NCI-H1105 (cell line): ENCODE data around the gene ENKD1.

Experiments
- DNase-seq: peaks from one replicate; lab custom pipeline; 2025; lab: John Stamatoyannopoulos, UW

ENKD1 gene

DNA sequence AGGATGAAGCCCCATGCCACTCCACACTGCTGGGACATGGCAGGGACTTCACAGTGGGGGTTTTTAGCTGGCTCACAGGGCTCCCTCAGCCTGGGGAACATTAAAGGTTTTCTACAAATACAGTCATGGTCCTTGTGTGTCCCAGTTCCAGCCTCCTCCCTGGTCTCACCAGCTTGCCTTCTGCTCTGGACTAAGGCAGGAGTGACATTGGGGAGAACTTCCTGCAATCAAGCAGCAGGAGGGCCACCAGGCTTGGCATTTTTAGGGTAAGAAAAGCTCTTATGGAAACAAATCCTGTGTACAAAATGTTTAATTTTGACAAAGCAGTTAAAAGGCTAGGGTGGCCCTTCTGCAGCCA is 3.9 kb downstream of the ENKD1 start:
- no peak for DNase-seq

DNA sequence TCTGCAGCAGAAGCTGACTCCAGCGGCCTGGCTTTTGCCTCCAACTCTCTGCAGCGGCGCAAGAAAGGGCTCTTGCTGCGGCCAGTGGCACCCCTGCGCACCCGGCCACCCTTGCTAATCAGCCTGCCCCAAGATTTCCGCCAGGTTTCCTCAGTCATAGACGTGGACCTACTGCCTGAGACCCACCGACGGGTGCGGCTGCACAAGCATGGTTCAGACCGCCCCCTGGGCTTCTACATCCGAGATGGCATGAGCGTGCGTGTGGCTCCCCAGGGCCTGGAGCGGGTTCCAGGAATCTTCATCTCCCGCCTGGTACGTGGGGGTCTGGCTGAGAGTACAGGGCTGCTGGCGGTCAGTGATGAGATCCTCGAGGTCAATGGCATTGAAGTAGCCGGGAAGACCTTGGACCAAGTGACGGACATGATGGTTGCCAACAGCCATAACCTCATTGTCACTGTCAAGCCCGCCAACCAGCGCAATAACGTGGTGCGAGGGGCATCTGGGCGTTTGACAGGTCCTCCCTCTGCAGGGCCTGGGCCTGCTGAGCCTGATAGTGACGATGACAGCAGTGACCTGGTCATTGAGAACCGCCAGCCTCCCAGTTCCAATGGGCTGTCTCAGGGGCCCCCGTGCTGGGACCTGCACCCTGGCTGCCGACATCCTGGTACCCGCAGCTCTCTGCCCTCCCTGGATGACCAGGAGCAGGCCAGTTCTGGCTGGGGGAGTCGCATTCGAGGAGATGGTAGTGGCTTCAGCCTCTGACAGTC is 4.5 kb downstream of the ENKD1 start:
- DNase-seq, result no peak

DNA sequence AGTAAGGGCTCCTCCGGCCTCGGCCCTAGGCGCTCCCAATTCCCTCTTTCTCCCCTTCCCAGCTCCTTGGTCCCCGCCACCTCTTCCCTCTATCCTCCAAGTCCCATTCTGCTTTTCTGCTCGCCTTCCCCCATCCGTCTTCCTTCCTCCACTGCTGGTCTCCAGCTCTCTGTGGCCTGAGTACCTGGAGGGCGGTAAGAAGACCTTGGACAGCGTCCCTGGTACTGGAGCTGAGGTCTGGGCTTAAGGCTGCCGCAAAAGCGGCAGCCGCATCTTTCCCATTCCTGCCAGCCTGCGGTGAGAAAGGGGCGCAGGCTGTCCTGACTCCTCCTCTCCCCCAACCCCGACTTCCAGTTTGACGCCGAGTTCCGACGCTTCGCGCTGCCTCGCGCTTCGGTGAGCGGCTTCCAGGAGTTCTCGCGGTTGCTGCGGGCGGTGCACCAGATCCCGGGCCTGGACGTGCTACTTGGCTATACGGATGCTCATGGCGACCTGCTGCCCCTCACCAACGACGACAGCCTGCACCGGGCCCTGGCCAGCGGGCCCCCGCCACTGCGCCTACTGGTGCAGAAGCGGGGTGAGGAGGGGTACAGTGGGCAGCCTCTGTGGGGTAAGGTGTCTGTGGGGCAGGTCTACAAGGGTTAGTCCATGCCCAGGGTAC is 5.3 kb downstream of the ENKD1 start:
- DNase-seq, result no peak

DNA sequence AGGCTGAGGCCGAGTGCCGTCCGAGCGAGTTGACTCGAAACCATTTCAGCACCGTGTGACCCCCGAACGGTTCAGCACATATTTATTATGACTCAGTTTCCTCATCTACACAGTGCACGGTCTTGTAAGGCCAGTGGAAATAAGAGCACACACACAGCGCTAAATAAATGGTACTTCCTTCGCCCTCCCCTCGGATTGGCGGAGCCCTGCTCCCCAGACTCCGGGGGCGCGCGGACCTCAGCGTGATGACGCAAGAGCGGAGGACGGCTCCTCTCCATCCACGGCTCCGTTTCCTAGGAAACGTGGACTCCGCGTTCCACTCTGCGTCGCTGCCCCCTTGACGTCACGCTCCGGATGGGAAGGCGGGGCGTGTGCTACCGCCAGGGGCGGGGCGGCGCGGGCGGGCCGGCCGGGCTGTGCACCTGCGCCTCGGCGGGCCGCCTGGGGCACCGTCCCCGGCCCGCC is 6.0 kb downstream of the ENKD1 start, which contains the start of gene PARD6A:
Gene PARD6A, plus strand, starts transcription at position 397 of the 465 bp plus-strand sequence. CDS start 79 bp downstream, outside the sequence.
- DNase-seq, result peak; percentile 90

DNA sequence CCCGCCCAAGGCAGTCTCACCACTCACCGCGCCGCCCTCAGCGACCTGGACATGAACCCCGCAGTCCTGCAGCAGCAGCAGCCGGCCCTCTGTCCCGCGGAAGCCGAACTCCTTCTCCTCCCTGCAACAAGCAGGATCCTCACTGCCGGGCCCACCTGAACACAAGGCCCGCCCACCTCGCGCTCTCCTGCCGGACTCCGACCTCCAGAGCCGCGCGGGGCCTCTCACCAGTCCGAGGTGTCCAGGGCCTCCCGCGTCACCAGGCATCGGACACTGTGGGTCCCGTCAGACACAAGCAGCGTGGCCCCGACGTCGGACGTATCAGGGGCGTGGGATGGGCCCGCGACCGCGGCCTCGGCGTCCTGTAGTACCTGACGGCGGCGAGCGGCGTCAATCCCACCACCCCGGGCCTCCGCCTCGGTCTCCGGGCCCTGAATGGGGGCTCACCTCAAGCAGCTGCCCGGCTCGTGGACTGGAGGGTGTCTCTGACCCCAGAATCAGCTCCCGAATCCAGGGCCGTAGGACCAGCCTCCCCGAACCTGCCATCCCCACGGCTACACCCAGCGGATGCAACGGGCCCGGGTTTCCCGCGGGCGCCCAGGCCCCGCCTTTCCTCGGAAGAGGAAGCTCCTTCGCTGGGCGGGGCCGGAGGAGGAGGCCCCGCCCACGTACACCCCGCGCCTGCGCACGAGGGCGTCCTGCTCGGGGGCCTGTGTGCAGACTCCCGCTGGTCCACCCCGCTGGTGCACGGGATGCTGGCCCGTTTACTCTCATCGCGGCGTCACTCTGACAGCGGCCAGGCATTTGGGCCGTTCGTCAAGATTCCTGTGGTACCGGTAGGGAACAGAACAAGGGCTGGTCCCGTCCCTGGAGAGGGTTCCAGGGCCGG is 6.6 kb downstream of the ENKD1 start, which contains the start of gene ACD:
Gene ACD, minus strand, starts transcription at position 586 of the 889 bp plus-strand sequence. Its CDS starts 40 bp downstream, at position 546.
- DNase-seq, result peak; percentile 77

DNA sequence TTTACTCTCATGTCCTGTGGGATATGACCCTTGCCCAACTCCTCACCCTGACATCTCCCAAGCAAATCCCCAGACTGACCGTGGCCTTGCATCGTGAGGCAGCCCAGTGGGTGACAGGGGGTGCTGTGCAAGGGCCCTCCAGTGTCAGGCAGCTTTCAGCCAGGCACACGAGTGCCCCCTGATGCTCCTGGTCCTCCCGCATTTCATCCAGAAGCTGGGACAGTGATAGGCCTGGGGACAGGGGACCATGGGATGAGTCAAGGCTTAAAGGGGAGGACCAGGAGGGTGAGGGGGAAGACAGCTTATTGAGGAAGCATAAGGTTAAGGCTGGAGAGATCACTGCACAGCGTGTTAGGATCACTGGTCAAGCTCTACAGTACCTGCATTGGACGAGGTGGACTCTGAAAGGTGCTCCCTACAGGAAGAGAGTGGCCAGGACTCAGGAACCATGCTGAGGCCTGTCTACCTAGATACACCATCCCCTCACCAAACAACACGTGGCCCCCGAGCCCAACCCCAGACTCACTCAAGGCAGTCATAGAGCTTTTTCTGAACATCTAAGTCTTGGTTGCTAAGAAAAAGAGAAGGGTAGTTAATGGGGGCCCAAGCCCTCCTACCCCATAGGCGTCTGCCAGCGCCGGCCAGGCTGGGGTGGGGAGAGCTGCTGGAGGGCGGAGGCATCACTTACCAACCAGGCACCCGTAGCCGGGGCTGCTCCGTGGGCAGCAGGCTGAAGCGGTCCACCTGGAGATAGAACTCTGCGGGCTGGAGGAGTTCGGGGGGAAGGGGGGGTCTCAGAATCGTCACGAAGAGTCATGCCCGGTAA is 7.5 kb downstream of the ENKD1 start:
- DNase-seq, result no peak

DNA sequence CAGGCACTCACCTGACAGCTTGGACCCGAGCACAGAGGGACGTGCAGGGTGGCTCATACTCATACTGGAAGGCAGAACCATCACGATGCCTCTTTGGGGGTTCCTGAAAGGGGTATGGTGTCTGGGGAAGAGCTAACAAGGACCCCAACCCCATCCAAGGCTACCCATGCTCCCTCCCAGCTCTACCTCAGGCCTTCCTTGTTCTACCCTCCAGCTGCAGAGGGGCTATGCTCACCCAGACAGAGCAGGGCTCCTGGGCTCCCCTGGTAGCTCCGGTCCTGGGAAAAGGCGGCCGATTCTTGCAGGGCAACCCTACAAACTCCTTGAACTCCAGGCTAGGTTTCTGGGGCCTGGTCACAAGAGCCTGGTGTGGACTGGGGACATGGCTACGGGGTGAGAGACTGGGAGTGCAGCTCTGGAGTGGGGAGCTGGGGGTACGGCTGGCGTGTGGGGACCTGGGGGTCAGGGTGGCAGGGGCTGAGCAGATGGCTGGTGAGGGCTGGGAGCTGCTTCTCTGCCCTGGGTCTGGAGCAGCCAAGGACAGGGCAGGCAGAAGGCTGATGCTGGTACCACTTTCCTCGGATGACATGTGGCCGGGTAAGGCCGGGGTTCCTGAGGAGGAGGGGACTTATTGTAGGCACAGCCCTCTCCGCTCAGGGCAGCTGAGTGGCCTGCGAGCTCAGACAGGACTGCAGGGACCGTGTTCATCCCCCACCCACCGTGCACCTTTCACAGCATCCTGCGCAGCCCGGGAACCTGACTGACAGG is 8.6 kb downstream of the ENKD1 start:
- no peak for DNase-seq

DNA sequence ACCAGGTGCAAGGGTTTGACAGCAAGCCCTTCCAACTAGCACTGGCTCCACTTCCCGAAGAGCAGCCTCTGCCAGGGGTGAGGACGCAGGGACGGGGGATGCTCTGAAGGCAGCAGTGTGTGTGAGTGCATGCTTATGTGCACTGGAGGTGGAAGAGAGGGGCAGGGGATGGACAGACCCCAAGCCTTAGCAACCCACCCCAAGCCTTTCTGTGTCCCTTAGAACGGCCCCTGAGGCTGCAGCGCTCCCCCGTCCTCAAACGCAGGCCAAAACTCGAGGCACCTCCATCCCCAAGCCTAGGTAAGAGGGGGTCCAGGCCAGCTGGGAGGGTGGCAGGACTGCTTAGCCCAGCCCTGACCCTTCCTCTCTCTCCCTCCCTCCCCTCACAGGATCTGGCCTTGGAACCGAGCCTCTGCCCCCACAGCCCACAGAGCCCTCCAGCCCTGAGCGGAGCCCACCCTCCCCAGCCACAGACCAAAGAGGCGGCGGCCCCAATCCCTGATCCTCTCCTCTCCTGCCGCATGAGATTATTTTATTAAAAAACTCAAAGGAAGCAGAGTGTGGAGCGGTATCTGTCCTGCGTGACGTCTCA is 9.4 kb downstream of the ENKD1 start:
- DNase-seq, result no peak

DNA sequence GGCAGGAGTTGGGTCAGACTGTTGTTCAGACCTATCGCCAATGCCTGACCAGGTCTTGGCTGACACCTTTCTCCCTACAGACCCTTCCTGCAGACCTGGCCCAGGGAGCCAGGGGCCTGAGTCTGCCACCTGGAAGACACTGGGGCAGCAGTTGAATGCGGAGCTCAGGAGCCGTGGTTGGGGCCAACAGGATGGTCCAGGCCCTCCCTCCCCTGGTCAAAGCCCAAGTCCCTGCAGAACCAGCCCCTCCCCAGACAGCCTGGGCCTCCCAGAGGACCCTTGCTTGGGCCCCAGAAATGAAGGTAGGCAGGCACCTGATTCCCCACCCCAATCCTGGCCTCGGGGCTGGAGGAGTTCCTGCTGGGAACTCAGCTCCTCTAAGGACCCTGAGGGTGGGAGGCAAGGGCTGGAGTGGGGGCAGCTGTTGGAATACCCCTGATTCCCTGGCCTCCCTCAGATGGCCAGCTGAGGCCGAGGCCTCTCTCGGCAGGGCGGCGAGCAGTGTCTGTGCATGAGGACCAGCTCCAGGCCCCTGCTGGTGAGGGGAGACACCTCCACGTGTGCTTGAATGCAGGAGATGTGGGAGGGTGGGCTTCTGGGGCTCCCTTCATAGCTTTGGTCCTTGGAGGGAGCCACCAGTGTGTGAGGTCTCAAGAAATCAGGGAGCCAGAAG is 10.1 kb downstream of the ENKD1 start:
- DNase-seq, result no peak

DNA sequence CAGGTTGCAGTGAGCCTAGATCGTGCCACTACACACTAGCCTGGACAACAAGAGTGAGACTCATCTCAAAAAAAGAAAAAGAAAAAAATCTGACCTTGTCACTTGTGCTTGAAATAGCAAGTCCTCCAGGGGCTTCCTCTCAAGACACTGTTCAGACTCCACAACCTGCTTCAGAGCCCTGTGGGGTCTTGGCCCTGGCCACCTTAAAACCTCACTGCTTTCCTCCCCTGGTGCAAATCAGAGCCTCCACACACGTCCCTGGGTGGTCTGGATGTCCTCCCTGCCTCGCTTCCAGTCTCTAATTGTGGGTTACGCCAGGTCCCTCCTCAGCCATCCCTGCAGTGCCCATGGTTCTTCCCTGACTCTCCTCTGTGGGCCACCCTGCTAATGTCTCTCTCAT is 11.2 kb downstream of the ENKD1 start:
- DNase-seq, result no peak

DNA sequence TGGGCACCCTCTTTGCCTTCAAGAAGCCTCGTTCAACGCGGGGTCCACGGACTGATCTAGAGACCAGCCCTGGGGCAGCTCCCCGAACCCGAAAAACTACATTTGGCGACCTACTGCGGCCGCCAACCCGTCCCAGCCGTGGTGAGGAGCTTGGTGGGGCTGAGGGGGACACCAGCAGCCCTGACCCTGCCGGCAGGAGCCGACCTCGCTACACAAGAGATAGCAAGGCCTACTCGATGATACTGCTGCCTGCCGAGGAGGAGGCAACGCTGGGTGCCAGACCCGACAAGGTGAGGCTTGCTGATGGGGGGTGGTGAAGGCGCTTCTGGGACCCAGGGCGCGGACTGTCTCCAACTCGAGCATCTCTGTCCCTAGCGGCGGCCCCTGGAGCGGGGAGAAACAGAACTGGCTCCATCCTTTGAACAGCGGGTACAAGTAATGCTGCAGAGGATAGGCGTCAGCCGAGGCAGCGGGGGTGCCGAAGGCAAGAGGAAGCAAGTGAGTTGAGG is 12.1 kb downstream of the ENKD1 start:
- no peak for DNase-seq

DNA sequence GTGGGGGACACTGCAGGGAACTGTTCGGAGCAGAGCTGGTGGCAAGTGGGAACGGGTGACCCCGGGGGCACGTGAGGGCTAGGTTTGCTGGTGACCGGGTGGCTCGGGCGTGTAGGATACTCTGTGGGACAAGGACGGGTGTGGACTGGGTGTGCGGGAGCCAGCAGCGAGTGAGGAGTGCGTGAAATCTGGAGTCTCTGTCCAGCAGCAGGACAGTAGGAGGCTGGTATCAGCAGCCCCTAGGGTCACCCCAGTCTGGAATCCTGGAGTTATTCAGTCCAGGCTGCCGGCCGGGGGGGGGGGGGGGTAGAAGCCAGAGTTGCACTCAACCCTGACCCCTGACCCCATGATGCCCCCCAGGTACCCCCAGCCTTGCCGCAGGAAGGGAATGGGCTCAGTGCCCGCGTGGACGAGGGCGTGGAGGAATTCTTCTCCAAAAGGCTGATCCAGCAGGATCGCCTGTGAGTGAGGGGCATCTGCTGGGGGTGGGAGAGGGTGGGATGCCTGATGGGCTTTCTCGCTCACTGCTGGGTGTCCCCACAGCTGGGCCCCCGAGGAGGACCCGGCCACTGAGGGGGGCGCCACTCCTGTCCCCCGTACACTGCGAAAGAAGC is 12.7 kb downstream of the ENKD1 start:
- DNase-seq, result no peak

DNA sequence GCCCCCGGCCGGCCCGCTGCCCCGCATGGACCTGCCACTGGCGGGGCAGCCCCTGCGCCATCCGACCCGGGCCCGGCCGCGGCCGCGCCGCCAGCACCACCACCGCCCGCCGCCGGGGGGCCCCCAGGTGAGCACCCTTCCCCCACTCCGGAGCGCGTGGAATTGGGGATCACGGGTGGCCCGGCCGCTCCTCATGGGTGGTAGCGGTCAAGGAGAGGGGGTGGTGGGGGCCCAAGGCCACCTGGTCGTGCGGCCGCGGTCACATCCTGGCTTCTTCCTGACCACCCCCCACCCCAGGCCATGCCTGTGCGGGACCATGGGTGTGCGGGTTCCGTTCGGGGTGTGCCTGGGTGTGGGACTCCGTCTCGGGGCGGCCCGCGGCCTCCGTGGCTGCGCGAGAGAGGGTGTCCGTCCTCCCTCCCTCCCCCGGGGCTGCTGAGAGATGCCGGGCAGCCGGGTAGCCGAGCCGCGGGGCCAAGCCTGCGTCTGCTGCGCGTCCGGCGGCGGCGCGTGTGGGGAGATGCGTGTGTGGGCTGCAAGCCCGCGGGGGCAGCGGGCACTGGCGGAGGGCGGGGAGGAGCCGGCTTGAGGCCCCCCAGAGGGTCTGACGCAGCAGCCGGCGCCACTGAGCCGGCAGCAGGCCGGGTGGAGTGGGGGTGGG is 13.3 kb downstream of the ENKD1 start:
- no peak for DNase-seq

DNA sequence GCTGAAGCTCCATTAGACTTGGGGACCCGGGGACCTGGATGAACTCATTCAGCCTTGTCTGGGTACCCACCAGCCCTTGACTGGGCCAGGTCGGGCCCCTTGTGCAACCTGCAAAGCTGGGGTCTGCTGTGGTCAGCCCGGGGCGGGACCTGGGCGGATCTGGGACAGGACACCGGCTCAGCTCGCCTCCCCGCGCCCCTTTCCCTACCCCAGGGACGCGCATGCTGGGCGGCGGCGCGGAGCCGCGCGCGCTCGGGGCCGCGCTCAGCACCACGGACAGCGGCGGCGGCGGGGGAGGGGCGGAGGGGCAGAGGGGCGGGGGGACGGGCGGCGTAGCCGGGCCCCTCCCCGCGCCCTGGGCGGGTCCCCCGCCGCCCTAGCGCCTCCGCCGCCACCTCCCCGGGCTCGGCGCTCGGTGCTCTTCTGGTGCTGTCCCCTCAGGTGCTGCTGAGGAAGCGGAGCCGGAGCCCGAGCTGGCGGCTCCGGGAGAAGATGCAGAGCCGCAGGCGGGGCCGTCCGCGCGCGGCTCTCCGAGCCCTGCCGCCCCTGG is 13.9 kb downstream of the ENKD1 start:
- no peak for DNase-seq

DNA sequence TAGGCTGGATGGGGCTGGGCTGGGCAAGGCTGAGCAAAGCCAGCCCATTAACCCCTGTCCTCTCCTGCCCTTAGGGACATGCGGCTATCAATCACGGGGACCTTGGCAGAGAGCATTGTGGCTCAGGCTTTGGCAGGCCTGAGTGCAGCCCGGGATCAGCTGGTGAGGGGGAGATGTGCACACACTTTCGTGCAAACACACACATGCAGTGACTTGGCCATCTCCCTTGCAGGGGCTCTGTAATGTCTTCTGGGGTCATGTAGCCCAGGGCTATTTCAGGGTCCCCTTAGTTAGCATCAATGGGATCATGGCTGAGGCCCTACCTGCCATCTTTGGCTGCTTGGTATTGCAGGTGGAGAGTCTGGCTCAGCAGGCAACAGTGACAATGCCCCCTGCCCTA is 14.7 kb downstream of the ENKD1 start:
- DNase-seq, result no peak

DNA sequence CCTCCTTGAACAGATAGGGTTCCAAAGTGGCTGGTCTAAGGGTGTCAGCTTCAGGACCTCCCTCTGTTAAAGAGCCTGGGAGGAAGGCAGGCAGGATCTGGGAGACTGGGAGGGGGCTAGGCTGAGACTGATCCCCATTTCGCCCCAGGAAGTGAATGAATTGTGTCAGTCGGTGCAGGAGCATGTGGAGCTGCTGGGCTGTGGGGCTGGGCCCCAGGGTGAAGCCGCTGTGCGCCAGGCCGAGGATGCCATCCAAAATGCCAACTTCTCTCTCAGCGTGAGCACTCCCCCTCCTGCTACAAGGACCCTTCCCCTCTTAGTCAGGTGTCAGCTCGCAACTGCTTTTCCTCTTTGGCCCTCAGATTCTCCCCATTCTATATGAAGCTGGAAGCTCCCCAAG is 15.5 kb downstream of the ENKD1 start:
- DNase-seq, result no peak

DNA sequence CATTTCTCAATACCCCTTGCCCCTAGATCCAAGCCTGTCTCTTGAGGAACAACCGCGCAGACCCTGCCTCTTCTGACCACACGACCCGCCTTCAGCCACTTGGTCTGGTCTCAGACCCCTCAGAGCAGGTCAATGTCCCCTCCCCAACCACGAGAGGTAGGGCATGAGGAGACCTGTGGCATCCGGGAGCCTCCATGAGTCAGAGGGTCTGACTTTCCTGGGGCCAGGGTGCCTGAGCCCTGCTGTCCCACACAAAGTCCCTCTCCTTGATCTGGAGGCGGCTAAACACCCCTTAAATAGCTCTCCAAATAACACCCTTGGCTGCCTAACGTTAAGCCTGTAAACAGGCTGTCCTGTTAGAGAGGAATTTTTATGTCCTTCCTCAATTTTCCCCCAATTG is 16.5 kb downstream of the ENKD1 start:
- DNase-seq, result no peak

DNA sequence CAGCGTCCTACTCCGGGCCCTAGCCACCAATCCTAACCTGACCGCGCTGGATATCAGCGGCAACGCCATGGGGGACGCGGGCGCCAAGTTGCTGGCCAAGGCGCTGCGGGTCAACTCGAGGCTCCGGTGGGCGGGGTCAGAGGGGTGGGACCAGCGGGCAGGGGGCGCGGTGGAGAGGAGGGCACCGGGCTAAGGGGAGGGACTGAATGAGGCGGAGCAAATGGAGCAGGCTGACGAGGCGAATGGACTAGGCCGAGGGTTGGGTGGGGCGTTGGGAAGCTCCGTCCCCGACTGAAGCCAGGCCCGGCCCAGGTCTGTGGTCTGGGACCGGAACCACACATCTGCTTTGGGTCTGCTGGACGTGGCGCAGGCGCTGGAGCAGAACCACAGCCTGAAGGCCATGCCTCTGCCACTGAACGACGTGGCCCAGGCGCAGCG is 17.0 kb downstream of the ENKD1 start:
- DNase-seq, result no peak
